H1 (cell line): ENCODE measurements around the gene YIPF2. TPM values are rescaled to one million over a fixed set of nuclear protein-coding genes. Genes with fewer than 3 reads are reported as not detected.

ENCODE experiments used
- BACH1 ChIP-seq: IDR thresholded peaks from 2 replicates; pipeline ENCODE4 v1.6.1; 2012; ENCODE audit warnings: low read length, improper control_type of control experiment
- CBX5 ChIP-seq: fragments of 300-800, 300-1000 bp; sonication (generic); IDR thresholded peaks from 2 replicates; pipeline ENCODE4 v1.7.1; 2016; ENCODE audit warnings: antibody characterized with exemption, low read length, low read depth
- CBX8 ChIP-seq: fragments of 300-800, 300-1000 bp; sonication (generic); IDR thresholded peaks from 2 replicates; pipeline ENCODE4 v1.7.1; 2016; ENCODE audit warnings: low read depth, low read length, borderline replicate concordance
- CHD1 ChIP-seq: IDR thresholded peaks from 2 replicates; pipeline ENCODE4 v1.6.1; 2012; ENCODE audit warnings: low read depth, low read length, improper control_type of control experiment
- GABPA ChIP-seq: IDR thresholded peaks from 2 replicates; pipeline ENCODE4 v1.6.1; 2011; ENCODE audit warnings: mild to moderate bottlenecking, low read length, moderate library complexity, borderline replicate concordance; ENCODE audit not compliant: insufficient read depth
- HDAC2 ChIP-seq, 2 experiments: fragments of 300-600 bp in 1 of 2; sonication (generic) in 1 of 2; IDR thresholded peaks; 2 replicates each; pipeline ENCODE4 v1.6.1; 2011 to 2012; ENCODE audit warnings: low read depth in 2 of 2, low read length in 2 of 2, mild to moderate bottlenecking in 2 of 2, moderate library complexity in 2 of 2, borderline replicate concordance in 1 of 2, inconsistent platforms in 1 of 2
- HDAC6 ChIP-seq: IDR thresholded peaks from one replicate; pipeline ENCODE4 v1.7.1; 2012; ENCODE audit warnings: low read depth, mild to moderate bottlenecking, inconsistent platforms, low read length, moderate library complexity
- JUN ChIP-seq: IDR thresholded peaks from 2 replicates; pipeline ENCODE4 v1.6.1; 2011; ENCODE audit warnings: low read depth, mild to moderate bottlenecking, improper control_type of control experiment, low read length
- JUND ChIP-seq: IDR thresholded peaks from 2 replicates; pipeline ENCODE4 v1.6.1; 2011; ENCODE audit warnings: mild to moderate bottlenecking, improper control_type of control experiment, low read length
- PHF8 ChIP-seq: fragments of 200-600 bp; sonication (generic); conservative IDR thresholded peaks from 2 replicates; pipeline ENCODE4 v1.7.1; 2012; ENCODE audit warnings: low read depth, mild to moderate bottlenecking, inconsistent platforms, low read length, moderate library complexity
- POLR2AphosphoS5 ChIP-seq: IDR thresholded peaks from 2 replicates; pipeline ENCODE4 v1.6.1; 2011; ENCODE audit warnings: low read depth, low read length
- POU5F1 ChIP-seq: IDR thresholded peaks from 2 replicates; pipeline ENCODE4 v1.6.1; 2011; ENCODE audit warnings: low read depth, mild to moderate bottlenecking, low read length, moderate library complexity
- RAD21 ChIP-seq, 2 experiments: IDR thresholded peaks in 1 of 2; conservative IDR thresholded peaks in 1 of 2; 2 replicates each; pipeline ENCODE4 v1.6.1; 2011; ENCODE audit warnings: low read depth in 2 of 2, low read length in 2 of 2, improper control_type of control experiment in 1 of 2, inconsistent platforms in 1 of 2, mild to moderate bottlenecking in 1 of 2, moderate library complexity in 1 of 2
- RBBP5 ChIP-seq: IDR thresholded peaks from 2 replicates; pipeline ENCODE4 v1.7.1; 2012; ENCODE audit warnings: low read depth, mild to moderate bottlenecking, inconsistent platforms, low read length, moderate library complexity, borderline replicate concordance
- SP4 ChIP-seq: IDR thresholded peaks from 2 replicates; pipeline ENCODE4 v1.6.1; 2012; ENCODE audit warnings: low read length, inconsistent platforms
- SRF ChIP-seq: IDR thresholded peaks from 2 replicates; pipeline ENCODE4 v1.6.1; 2011; ENCODE audit warnings: mild to moderate bottlenecking, low read depth, low read length, moderate library complexity
- SUZ12 ChIP-seq: fragments of 200-600 bp; sonication (generic); IDR thresholded peaks from 2 replicates; pipeline ENCODE4 v1.6.1; 2012; ENCODE audit warnings: mild to moderate bottlenecking, inconsistent platforms, low read length, moderate library complexity, mixed read lengths
- TEAD4 ChIP-seq: IDR thresholded peaks from 2 replicates; pipeline ENCODE4 v1.6.1; 2012; ENCODE audit warnings: low read depth, low read length, inconsistent platforms, mixed read lengths
- polyA plus RNA-seq, 7 experiments: library from polyadenylated mRNA; depleted of rRNA in 3 of 7; stranded (reverse) in 5 of 7; unstranded in 2 of 7; fragments of >200 nt in 5 of 7; fragments of 200-250 nt in 2 of 7; gene quantifications; 1 replicate in 5 of 7; 2 replicates in 1 of 7; 4 replicates in 1 of 7; pipeline versions ENCODE4 v1.2.1 to v1.2.3, GENCODE V29; 2011 to 2013; ENCODE audit warnings: missing spikeins in 2 of 7, mixed read lengths in 2 of 7
- total RNA-seq: library from RNA; stranded (reverse); fragmentation: NEBNext Ultra II Directional; extraction: Animal tissue kit (Norgen Biotek cat#: 25700); gene quantifications from 2 replicates; pipeline ENCODE4 v1.2.1, GENCODE V29; 2021
- TF ChIP-seq, protein P1 (sequence below): IDR thresholded peaks from 2 replicates; pipeline ENCODE4 v1.6.1; 2012; ENCODE audit warnings: low read length, inconsistent platforms
- TF ChIP-seq, protein P2 (sequence below): IDR thresholded peaks from 2 replicates; pipeline ENCODE4 v1.6.1; 2011; ENCODE audit warnings: low read length, improper control_type of control experiment

The YIPF2 gene
- total and polyA plus RNA-seq, 2 of the 8 experiments (the other 6 are each of a cell fraction or from before 2014, with no cell fraction given) = 48.3 to 112 TPM

DNA sequence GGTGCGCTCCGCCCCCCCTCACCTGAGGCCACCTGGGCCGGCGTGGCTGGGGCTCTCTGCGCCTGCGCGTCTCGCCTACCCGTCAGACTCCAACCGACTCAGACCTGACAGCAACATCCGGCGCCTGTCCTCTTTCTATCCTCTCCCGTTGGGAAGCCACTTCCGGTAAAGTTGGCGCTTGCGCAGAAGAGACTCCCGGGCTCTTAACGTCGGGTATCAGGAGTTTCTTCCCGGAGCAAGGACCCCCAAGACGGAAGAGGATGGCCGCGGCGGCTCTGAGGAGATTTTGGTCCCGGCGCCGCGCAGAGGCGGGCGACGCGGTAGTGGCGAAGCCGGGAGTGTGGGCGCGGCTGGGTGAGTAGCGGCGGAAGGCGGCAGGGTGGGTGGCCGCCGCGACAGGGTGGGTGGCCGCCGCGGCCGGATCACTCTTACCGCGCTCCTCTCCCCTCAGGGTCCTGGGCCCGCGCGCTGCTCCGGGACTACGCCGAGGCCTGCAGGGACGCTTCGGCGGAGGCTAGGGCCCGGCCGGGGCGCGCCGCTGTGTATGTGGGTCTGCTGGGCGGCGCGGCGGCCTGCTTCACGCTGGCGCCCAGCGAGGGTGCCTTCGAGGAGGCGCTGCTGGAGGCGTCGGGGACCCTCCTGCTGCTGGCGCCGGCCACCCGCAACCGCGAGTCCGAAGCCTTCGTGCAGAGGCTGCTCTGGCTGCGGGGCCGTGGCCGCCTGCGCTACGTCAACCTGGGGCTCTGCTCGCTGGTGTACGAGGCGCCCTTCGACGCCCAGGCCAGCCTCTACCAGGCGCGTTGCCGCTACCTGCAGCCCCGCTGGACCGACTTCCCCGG lies at the start of gene YIPF2, which contains the start of gene TIMM29 (continued):
- TF ChIP-seq CHD1 (no peak), JUN (no peak; the same call in 1 of the 2 replicates), CBX8 (no peak), BACH1 (no peak), PHF8 (peak; percentile 85), RAD21 (IDR thresholded peaks at IDR 0.05 in 1 of 2, conservative IDR thresholded peaks at IDR 0.05 in 1 of 2; ENCODE audit: low read depth in 2 of 2, low read length in 2 of 2) (no peak), POU5F1 (0 out of 2 replicates have a peak, but pooled peaks have one; percentile 26), HDAC2 (IDR thresholded peaks at IDR 0.05; ENCODE audit: borderline replicate concordance in 1 of 2, low read depth in 2 of 2, low read length in 2 of 2) (peak in 1 of 2 experiments; percentile 77; a peak in 1 of 4 replicates), CBX5 (no peak), SP4 (peak; percentile 91; the same call in 1 of the 2 replicates), SRF (peak; percentile 71), SUZ12 (no peak), GABPA (peak; percentile 99), TEAD4 (no peak), POLR2AphosphoS5 (peak; percentile 45), HDAC6 (no peak), JUND (0 out of 2 replicates have a peak, but pooled peaks have one; percentile 54), RBBP5 (peak; percentile 68; the same call in 1 of the 2 replicates)
- TF ChIP-seq, protein P1, sequence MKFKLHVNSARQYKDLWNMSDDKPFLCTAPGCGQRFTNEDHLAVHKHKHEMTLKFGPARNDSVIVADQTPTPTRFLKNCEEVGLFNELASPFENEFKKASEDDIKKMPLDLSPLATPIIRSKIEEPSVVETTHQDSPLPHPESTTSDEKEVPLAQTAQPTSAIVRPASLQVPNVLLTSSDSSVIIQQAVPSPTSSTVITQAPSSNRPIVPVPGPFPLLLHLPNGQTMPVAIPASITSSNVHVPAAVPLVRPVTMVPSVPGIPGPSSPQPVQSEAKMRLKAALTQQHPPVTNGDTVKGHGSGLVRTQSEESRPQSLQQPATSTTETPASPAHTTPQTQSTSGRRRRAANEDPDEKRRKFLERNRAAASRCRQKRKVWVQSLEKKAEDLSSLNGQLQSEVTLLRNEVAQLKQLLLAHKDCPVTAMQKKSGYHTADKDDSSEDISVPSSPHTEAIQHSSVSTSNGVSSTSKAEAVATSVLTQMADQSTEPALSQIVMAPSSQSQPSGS = no peak
- TF ChIP-seq, protein P2, sequence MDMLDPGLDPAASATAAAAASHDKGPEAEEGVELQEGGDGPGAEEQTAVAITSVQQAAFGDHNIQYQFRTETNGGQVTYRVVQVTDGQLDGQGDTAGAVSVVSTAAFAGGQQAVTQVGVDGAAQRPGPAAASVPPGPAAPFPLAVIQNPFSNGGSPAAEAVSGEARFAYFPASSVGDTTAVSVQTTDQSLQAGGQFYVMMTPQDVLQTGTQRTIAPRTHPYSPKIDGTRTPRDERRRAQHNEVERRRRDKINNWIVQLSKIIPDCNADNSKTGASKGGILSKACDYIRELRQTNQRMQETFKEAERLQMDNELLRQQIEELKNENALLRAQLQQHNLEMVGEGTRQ = no peak; the same call in 1 of the 2 replicates
